ENCODE data around the gene STK24. TPM values are rescaled to one million over a fixed set of nuclear protein-coding genes. Genes with fewer than 3 reads are reported as not detected.

Gene STK24
- total and polyA plus RNA-seq, 2 of the 8 experiments (the other 6 are each of a cell fraction or from before 2014, with no cell fraction given): 62.8 to 143 TPM

DNA sequence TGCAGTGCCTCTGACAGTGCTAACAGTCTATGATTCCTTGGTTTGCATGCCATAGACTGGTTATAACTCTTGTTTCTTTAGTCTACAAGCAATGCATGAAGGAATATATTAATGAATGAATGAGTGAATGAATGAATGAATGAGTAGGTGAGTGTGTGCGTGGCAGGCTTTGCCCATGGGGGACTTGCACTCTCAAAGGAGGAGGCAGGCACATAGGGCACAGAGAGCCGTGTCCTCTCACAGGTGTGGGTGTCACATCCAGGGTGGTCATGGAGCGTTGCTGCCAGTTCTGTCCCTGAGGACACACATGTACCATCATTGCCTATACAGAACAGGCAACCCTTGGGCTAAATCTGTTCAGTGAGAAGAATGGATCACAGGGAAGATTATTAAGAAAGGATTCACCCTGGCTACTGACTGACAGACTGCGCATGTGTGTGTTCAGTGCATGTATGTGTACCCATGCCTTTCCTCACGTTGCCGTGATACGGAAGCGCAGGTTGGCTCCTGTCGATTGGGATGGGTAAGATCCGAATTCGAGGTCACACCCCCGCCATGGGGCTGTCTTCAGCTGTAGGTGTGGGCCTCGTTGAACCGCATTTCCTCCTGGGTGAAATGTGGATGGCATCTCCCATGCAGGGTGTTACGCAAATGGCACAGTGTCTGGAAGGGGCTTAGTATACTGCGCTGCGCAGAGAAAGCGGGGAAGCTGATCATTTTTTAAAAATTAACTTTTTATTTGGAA is 161.4 kb downstream of the STK24 start:
- no peaks in the 10 kb centered on the region for H3K23me2 ChIP-seq (ENCODE audit: low read depth, low read length)
- H4K5ac ChIP-seq (ENCODE audit: insufficient read length, low read depth, low read length): no peak overlapping the region
- H3K14ac ChIP-seq (ENCODE audit: insufficient read length): no peak overlapping the region
- no peak for TF ChIP-seq CREB1 (IDR thresholded peaks at IDR 0.05)
- TF ChIP-seq KDM5A (IDR thresholded peaks at IDR 0.05; ENCODE audit: low read length): no peak
- no peak for TF ChIP-seq SIN3A (conservative IDR thresholded peaks at IDR 0.05 in 1 of 2, IDR thresholded peaks at IDR 0.05 in 1 of 2; ENCODE audit: low read depth in 1 of 2, low read length in 2 of 2)
- H3K27ac ChIP-seq (ENCODE audit: low read depth, low read length): no peak overlapping the region
- H2BK12ac ChIP-seq (ENCODE audit: low read depth, low read length): no peak overlapping the region
- H3K79me1 ChIP-seq (ENCODE audit: low read depth, low read length): no peaks in the 10 kb centered on the region
- WGBS, 2 experiments (ENCODE audit: extremely low coverage in 1 of 2, insufficient coverage in 1 of 2, insufficient read length in 1 of 2, insufficient replicate concordance in 2 of 2, low coverage in 1 of 2, low lambda C conversion rate in 2 of 2, missing lambda C conversion rate in 1 of 2): 94% methylated on average over 18 of the region's 18 CpGs; no CpG with 5 or more reads in 1 of the 2 experiments
- no peak overlapping the region for H4K91ac ChIP-seq (replicated peaks; ENCODE audit: insufficient read length, low read length)
- H2BK5ac ChIP-seq (ENCODE audit: low read depth, low read length): no peak overlapping the region
- CTCF ChIA-PET (ENCODE audit: partially characterized antibody): interaction anchor here (1.3 to 3.4 kb wide), 3 partner anchors 12 to 30 kb away, joined by 4 to 16 read pairs (median 8); no protein-coding TSS in a partner anchor
- FAIRE-seq: no peak
- no peaks in the 10 kb centered on the region for H4K20me1 ChIP-seq (replicated peaks in 1 of 2; ENCODE audit: control insufficient read depth in 1 of 2, insufficient read depth in 2 of 2, low read length in 2 of 2)
- H3K9me3 ChIP-seq (ENCODE audit: insufficient read depth in 2 of 2, low read depth in 1 of 2, low read length in 1 of 2): no peaks in the 10 kb centered on the region
- no peak overlapping the region for H3K23ac ChIP-seq (ENCODE audit: insufficient read length)
- H3K4ac ChIP-seq (replicated peaks; ENCODE audit: insufficient read length, low read depth, low read length): no peak overlapping the region
- POLR2A ChIA-PET (ENCODE audit: partially characterized antibody): no interaction called here
- H3K27me3 ChIP-seq (replicated peaks in 1 of 4; ENCODE audit: control insufficient read depth in 3 of 4, extremely low read depth in 1 of 4, insufficient read depth in 3 of 4, low read length in 3 of 4): no peaks in the 10 kb centered on the region
- no peak for DNase-seq (ENCODE audit: low read depth in 1 of 2, low spot score in 2 of 2)
- no peak overlapping the region for H3K56ac ChIP-seq (replicated peaks; ENCODE audit: insufficient read length, low read depth, low read length)
- H2BK120ac ChIP-seq (replicated peaks; ENCODE audit: low read depth, low read length): no peak overlapping the region
- H3K4me1 ChIP-seq (replicated peaks in 1 of 4; ENCODE audit: control insufficient read depth in 3 of 4, insufficient read depth in 4 of 4, low read length in 3 of 4): no peaks in the 10 kb centered on the region
- H2AFZ ChIP-seq (ENCODE audit: low read length): no peak overlapping the region
- peaks cover 0 to 23% (median 11%) of the 10 kb centered on the region in 4 experiments; a peak in 6 of 8 replicates for H3K36me3 ChIP-seq (ENCODE audit: control insufficient read depth in 2 of 4, insufficient read depth in 4 of 4, low read length in 3 of 4)
- H2AK5ac ChIP-seq (ENCODE audit: low read depth, low read length): no peak overlapping the region
- H3K18ac ChIP-seq (ENCODE audit: extremely low read depth, low read length): no peak overlapping the region
- H3K4me3 ChIP-seq (ENCODE audit: extremely low read depth in 1 of 4, insufficient read depth in 2 of 4, low read depth in 3 of 4, low read length in 4 of 4): no peak overlapping the region
- H3K79me2 ChIP-seq (ENCODE audit: control insufficient read depth in 1 of 2, insufficient read depth in 2 of 2, low read length in 2 of 2): no peaks in the 10 kb centered on the region
- H3K9ac ChIP-seq (replicated peaks in 1 of 4; ENCODE audit: extremely low read depth in 1 of 4, low read depth in 3 of 4, low read length in 3 of 4): no peak overlapping the region
- H4K8ac ChIP-seq (ENCODE audit: extremely low read depth, insufficient read depth, low read length): no peak overlapping the region
- H3K4me2 ChIP-seq (ENCODE audit: insufficient read depth in 1 of 2, low read depth in 2 of 2, low read length in 2 of 2): no peak overlapping the region
- H2BK20ac ChIP-seq (ENCODE audit: low read length): no peak overlapping the region
- H2BK15ac ChIP-seq (ENCODE audit: low read length): no peak overlapping the region
